Omental fat pad (tissue), 4 donors: ENCODE measurements around the gene CREB3L1. TPM values are rescaled to one million over a fixed set of nuclear protein-coding genes. Genes with fewer than 3 reads are reported as not detected.

Experiments
- ATAC-seq: fragments of 150-250 bp; one replicate; pipeline ENCODE4 v1.9.1; 2016; ENCODE audit warnings: mild to moderate bottlenecking, moderate library complexity; ENCODE audit not compliant: low FRiP score
- DNase-seq: peaks from one replicate; pipeline ENCODE4 v3.0.0-alpha.2; 2019; ENCODE audit warnings: low spot score
- CTCF ChIP-seq, 3 donors: fragments of 450-650 bp; IDR thresholded peaks; one replicate each; pipeline ENCODE4 v1.5.1; 2016 to 2017; ENCODE audit warnings: antibody characterized with exemption in 3 of 3, mild to moderate bottlenecking in 3 of 3, moderate library complexity in 2 of 3
- total RNA-seq, 4 donors: library from RNA; depleted of rRNA; stranded (reverse); fragments of >200 nt; gene quantifications; one replicate each; pipeline ENCODE4 v1.1.0, GENCODE V29; 2016

The CREB3L1 gene
- total RNA-seq, 4 donors from 2014 or later, result 0.94 to 8.7 (median 2.8) TPM

GRCh38 chr11:46305295-46305694 is 27.8 kb downstream of the CREB3L1 start:
- DNase-seq (no peak), ATAC-seq (no peak)
- no peak for TF ChIP-seq CTCF (IDR thresholded peaks at IDR 0.05)

- ATAC-seq (no peak), DNase-seq (no peak)
- TF ChIP-seq CTCF (IDR thresholded peaks at IDR 0.05), result no peak
These were observed 28.9 kb downstream of the CREB3L1 start for GRCh38 chr11:46306296-46306853.

GRCh38 chr11:46307369-46307768 is 29.9 kb downstream of the CREB3L1 start:
- TF ChIP-seq CTCF (IDR thresholded peaks at IDR 0.05), result no peak
- ATAC-seq, result no peak

GRCh38 chr11:46307785-46308341 is 30.4 kb downstream of the CREB3L1 start:
- no peak for ATAC-seq
- TF ChIP-seq CTCF (IDR thresholded peaks at IDR 0.05), result no peak
- no peak for DNase-seq

More at GRCh38 chr11:46307369-46307768, 29.9 kb downstream of the CREB3L1 start:
- DNase-seq, result no peak

- peak in 2 of 3 donors; percentile 61 to 86 for TF ChIP-seq CTCF (IDR thresholded peaks at IDR 0.05)
- DNase-seq, result peak; percentile 67
- no peak for ATAC-seq
These were observed 31.4 kb downstream of the CREB3L1 start for GRCh38 chr11:46308631-46309419.

- ATAC-seq, result no peak
- DNase-seq, result no peak
- TF ChIP-seq CTCF (IDR thresholded peaks at IDR 0.05), result no peak
These were observed 32.4 kb downstream of the CREB3L1 start for GRCh38 chr11:46309814-46310259.
